HEK293T (cell line): ENCODE measurements around the gene FAM219B.
"Not testable (repeated sequence)": the region's sequence is repeated elsewhere in the genome, so short reads cannot be mapped to it uniquely, and the experiment has no call there.

ENCODE experiments used
- CTCF ChIA-PET: fragments of 350-600 bp; formaldehyde crosslinking; extraction: SDS; loops from one replicate; lab custom pipeline; 2021; ENCODE audit warnings: antibody characterized with exemption, inconsistent platforms; lab: Yijun Ruan, JAX
- POLR2A ChIA-PET: fragments of 350-600 bp; formaldehyde crosslinking; extraction: SDS; loops from one replicate; lab custom pipeline; 2020; ENCODE audit warnings: antibody characterized with exemption, inconsistent platforms; lab: Yijun Ruan, JAX
- DNase-seq: peaks from one replicate; pipeline ENCODE4 v3.0.0; 2012; ENCODE audit warnings: mixed read lengths; ENCODE audit errors: extremely low spot score
- ARNT ChIP-seq: fragments of 450-650 bp; IDR thresholded peaks from 2 replicates; pipeline ENCODE4 v1.6.1; 2017; ENCODE audit warnings: mild to moderate bottlenecking
- BHLHE40 ChIP-seq: fragments of 450-650 bp; IDR thresholded peaks from 2 replicates; pipeline ENCODE4 v1.6.1; 2016; ENCODE audit warnings: mild to moderate bottlenecking, moderate library complexity, borderline replicate concordance
- CTBP1 ChIP-seq: fragments of 450-650 bp; IDR thresholded peaks from 2 replicates; pipeline ENCODE4 v1.6.1; 2016; ENCODE audit warnings: borderline replicate concordance
- ELF4 ChIP-seq: fragments of 450-650 bp; IDR thresholded peaks from 2 replicates; pipeline ENCODE4 v1.6.1; 2017; ENCODE audit warnings: antibody characterized with exemption
- FOXA1 ChIP-seq: fragments of 450-650 bp; IDR thresholded peaks from 2 replicates; pipeline ENCODE4 v1.6.1; 2016; ENCODE audit warnings: mild to moderate bottlenecking
- FOXK2 ChIP-seq: fragments of 450-650 bp; IDR thresholded peaks from 2 replicates; pipeline ENCODE4 v1.6.1; 2016; ENCODE audit warnings: mild to moderate bottlenecking
- FOXM1 ChIP-seq: fragments of 450-650 bp; IDR thresholded peaks from 2 replicates; pipeline ENCODE4 v1.6.1; 2017; ENCODE audit warnings: mild to moderate bottlenecking, borderline replicate concordance
- HDGF ChIP-seq: fragments of 450-650 bp; IDR thresholded peaks from 2 replicates; pipeline ENCODE4 v1.6.1; 2017; ENCODE audit warnings: antibody characterized with exemption, borderline replicate concordance
- L3MBTL2 ChIP-seq: fragments of 450-650 bp; conservative IDR thresholded peaks from 2 replicates; pipeline ENCODE4 v1.6.1; 2016; ENCODE audit warnings: mild to moderate bottlenecking
- LEF1 ChIP-seq: fragments of 450-650 bp; IDR thresholded peaks from 2 replicates; pipeline ENCODE4 v1.6.1; 2017; ENCODE audit warnings: mild to moderate bottlenecking, borderline replicate concordance
- NFRKB ChIP-seq: fragments of 450-650 bp; IDR thresholded peaks from 2 replicates; pipeline ENCODE4 v1.6.1; 2016; ENCODE audit warnings: mild to moderate bottlenecking, moderate library complexity
- PKNOX1 ChIP-seq: fragments of 450-650 bp; IDR thresholded peaks from 2 replicates; pipeline ENCODE4 v1.6.1; 2016
- SP1 ChIP-seq: fragments of 450-650 bp; IDR thresholded peaks from 2 replicates; pipeline ENCODE4 v1.6.1; 2017
- SUZ12 ChIP-seq: fragments of 450-650 bp; IDR thresholded peaks from 2 replicates; pipeline ENCODE4 v1.6.1; 2016; ENCODE audit warnings: mild to moderate bottlenecking
- TARDBP ChIP-seq: fragments of 450-650 bp; IDR thresholded peaks from 2 replicates; pipeline ENCODE4 v1.6.1; 2016
- ZNF384 ChIP-seq: fragments of 450-650 bp; IDR thresholded peaks from 2 replicates; pipeline ENCODE4 v1.6.1; 2016

The FAM219B gene

DNA sequence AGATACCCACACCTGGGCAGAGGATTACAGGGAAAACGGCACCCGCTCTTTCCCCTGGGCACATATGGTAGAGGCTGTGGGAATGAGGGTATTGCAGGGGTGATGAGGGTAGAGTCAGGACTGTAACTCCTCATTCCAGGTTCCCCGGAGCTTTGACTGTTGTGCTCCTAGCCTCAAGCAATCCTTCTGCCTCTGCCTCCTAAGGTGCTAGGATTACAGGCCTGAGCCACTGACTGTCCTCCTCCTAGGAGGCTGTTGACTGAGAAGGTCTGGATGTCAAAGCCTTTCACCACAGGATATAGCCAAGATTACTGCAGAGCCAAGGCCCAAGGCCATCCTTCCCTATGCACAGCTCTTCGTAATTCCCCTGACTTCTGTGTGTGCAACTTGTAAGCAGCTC, 17.9 kb downstream of the FAM219B start:
- ChIA-PET CTCF (interaction anchor here (2.8 kb wide), 1 partner anchor 13 kb away, joined by 13 read pairs; no protein-coding TSS in a partner anchor), POLR2A (interaction anchor here (0.7 to 2.9 kb wide), 11 partner anchors 9 to 248 kb away, joined by 3 to 35 read pairs (median 5); partner anchors contain the start of genes FAM219B, SCAMP2, SCAMP5 and ULK3)
- no peak for TF ChIP-seq TARDBP
- TF ChIP-seq CTBP1, result no peak
- no peak for TF ChIP-seq FOXA1
- TF ChIP-seq SP1, result no peak
- TF ChIP-seq PKNOX1, result no peak
- no peak for TF ChIP-seq ARNT
- no peak for TF ChIP-seq ZNF384
- TF ChIP-seq LEF1, result no peak
- TF ChIP-seq BHLHE40, result no peak
- TF ChIP-seq NFRKB, result no peak
- TF ChIP-seq HDGF, result no peak
- no peak for TF ChIP-seq FOXK2
- TF ChIP-seq L3MBTL2, result no peak
- no peak for TF ChIP-seq FOXM1
- TF ChIP-seq SUZ12, result no peak
- TF ChIP-seq ELF4, result no peak
- no peak for DNase-seq

- DNase-seq, result not testable (repeated sequence)
- ChIA-PET CTCF (interaction anchor here (0.6 to 2.8 kb wide), 2 partner anchors 14 to 56 kb away, joined by 4 to 13 read pairs; no protein-coding TSS in a partner anchor), POLR2A (interaction anchor here (1.0 to 2.3 kb wide), 3 partner anchors 13 to 44 kb away, joined by 3 to 17 read pairs (median 4); partner anchors contain the start of genes SCAMP2 and ULK3)
Measured at GRCh38 chr15:74887537-74888193, 19.0 kb downstream of the FAM219B start.

DNA sequence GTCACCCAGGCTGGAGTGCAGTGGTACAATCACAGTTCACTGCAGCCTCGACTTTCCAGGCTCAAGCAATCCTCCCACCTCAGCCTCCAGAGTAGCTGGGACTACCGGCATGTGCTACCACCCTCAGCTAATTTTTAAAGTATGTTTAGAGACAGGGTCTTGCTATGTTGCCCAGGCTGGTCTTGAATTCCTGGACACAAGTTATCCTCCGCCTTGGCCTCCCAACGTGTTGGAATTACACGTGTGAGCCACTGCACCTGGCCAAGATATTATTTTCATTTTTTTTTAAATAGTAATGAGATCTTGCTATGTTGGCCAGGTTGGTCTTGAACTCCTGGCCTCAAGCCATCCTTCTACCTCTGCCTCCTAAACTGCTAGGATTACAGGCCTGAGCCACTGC, 21.2 kb downstream of the FAM219B start:
- CTCF ChIA-PET, result interaction anchor here (0.7 kb wide), 1 partner anchor 16 kb away, joined by 3 read pairs; no protein-coding TSS in a partner anchor
- POLR2A ChIA-PET, result interaction anchor here (1.1 kb wide), 1 partner anchor 30 kb away, joined by 3 read pairs; no protein-coding TSS in a partner anchor
- no peak for DNase-seq
- no peak for TF ChIP-seq PKNOX1
- TF ChIP-seq L3MBTL2, result no peak
- TF ChIP-seq HDGF, result no peak
- TF ChIP-seq BHLHE40, result no peak
- TF ChIP-seq FOXK2, result no peak
- no peak for TF ChIP-seq CTBP1

DNA sequence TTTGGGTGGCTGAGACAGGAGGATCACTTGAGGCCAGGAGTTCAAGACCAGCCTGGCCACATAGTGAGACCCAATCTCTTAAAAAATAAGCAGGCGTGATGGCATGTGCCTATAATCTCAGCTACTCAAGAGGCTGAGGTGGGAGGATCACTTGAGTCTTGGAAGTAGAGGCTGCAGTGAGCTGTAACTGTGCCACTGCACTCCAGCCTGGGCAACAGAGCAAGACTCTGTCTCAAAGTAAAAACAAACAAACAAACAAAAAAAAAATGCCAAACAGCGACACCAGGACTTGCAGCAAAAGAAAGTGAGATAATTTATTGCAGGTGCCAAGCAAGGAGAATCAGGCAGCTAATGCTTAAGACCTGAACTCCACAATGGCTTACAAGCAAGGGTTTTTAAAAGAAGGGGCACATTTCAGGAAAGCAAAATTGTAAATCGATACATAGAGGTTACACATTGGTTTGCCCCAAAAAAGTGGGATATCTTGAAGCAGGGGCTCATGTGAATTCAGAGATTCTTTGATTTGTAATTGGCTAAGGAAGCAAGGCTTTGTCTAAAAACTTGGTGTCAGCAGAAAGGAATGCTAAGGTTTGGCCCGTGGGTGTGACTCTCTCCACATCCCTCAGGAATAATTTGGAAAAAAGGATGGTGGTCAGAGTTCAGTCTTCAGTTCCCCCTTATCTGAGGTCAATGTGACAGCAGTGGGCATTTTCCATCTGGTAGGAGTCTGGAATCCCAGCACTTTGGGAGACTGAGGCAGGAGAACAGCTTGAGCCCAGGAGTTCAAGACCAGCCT, 22.0 kb downstream of the FAM219B start:
- TF ChIP-seq PKNOX1, result no peak
- TF ChIP-seq L3MBTL2, result no peak
- TF ChIP-seq FOXA1, result no peak
- TF ChIP-seq NFRKB, result no peak
- no peak for TF ChIP-seq CTBP1
- TF ChIP-seq FOXM1, result no peak
- no peak for TF ChIP-seq SUZ12
- TF ChIP-seq TARDBP, result no peak
- no peak for TF ChIP-seq LEF1
- TF ChIP-seq ELF4, result no peak
- TF ChIP-seq FOXK2, result no peak
- no peak for TF ChIP-seq ARNT
- TF ChIP-seq HDGF, result no peak
- TF ChIP-seq ZNF384, result no peak
- no peak for TF ChIP-seq BHLHE40
- POLR2A ChIA-PET, result no interaction called here
- CTCF ChIA-PET, result interaction anchor here (0.7 kb wide), 1 partner anchor 17 kb away, joined by 3 read pairs; no protein-coding TSS in a partner anchor
- DNase-seq, result no peak

GRCh38 chr15:74882528-74882927, 24.1 kb downstream of the FAM219B start:
- ChIA-PET POLR2A (interaction anchor here (1.3 kb wide), 1 partner anchor 24 kb away, joined by 5 read pairs; the partner anchor contains the start of gene FAM219B), CTCF (interaction anchor here (0.6 to 1.9 kb wide), 2 partner anchors 19 to 1067 kb away, joined by 3 to 8 read pairs; no protein-coding TSS in a partner anchor)
- DNase-seq, result no peak
- TF ChIP-seq CTBP1 (no peak), ELF4 (no peak), SUZ12 (no peak), PKNOX1 (no peak), FOXM1 (no peak), NFRKB (no peak), ZNF384 (no peak), LEF1 (no peak), HDGF (no peak), FOXA1 (no peak), FOXK2 (no peak), TARDBP (no peak), BHLHE40 (no peak), ARNT (no peak), SP1 (no peak), L3MBTL2 (no peak)
